ENCODE measurements around the gene AJAP1. TPM values are rescaled to one million over a fixed set of nuclear protein-coding genes. Genes with fewer than 3 reads are reported as not detected.

AJAP1 gene
- total RNA-seq, 2 experiments from 2014 or later: 0.39 to 0.47 TPM

GRCh38 chr1:4837752-4838151, 183.3 kb downstream of the AJAP1 start:
- H3K27me3 ChIP-seq (ENCODE audit: control insufficient read depth in 1 of 2, insufficient read depth in 2 of 2, low read length in 2 of 2): peaks cover 0 to 3% of the 10 kb centered on the region in 2 experiments
- peaks cover 0 to 14% of the 10 kb centered on the region in 2 experiments for H3K9me3 ChIP-seq (ENCODE audit: control insufficient read depth in 1 of 2, insufficient read depth in 1 of 2, low read length in 2 of 2)
- DNase-seq (no peak), ATAC-seq (ENCODE audit: poor library complexity) (no peak)
- H3K27me3 Mint-ChIP-seq: peaks cover 15% of the 10 kb centered on the region
- ChIA-PET POLR2A (no interaction called here), CTCF (no interaction called here)
- TF ChIP-seq, protein P1, sequence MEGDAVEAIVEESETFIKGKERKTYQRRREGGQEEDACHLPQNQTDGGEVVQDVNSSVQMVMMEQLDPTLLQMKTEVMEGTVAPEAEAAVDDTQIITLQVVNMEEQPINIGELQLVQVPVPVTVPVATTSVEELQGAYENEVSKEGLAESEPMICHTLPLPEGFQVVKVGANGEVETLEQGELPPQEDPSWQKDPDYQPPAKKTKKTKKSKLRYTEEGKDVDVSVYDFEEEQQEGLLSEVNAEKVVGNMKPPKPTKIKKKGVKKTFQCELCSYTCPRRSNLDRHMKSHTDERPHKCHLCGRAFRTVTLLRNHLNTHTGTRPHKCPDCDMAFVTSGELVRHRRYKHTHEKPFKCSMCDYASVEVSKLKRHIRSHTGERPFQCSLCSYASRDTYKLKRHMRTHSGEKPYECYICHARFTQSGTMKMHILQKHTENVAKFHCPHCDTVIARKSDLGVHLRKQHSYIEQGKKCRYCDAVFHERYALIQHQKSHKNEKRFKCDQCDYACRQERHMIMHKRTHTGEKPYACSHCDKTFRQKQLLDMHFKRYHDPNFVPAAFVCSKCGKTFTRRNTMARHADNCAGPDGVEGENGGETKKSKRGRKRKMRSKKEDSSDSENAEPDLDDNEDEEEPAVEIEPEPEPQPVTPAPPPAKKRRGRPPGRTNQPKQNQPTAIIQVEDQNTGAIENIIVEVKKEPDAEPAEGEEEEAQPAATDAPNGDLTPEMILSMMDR (IDR thresholded peaks at IDR 0.05): no peak
- peaks cover 2% of the 10 kb centered on the region for H3K9me3 Mint-ChIP-seq
- no peak overlapping the region for H3K4me3 Mint-ChIP-seq
- no peak overlapping the region for H3K27ac Mint-ChIP-seq
- intact Hi-C loops (cut with DNase I, micrococcal nuclease): no loop called here
- no peaks in the 10 kb centered on the region for H3K36me3 Mint-ChIP-seq (ENCODE audit: low read depth)
- H3K4me1 ChIP-seq (ENCODE audit: insufficient read depth, low read length): no peaks in the 10 kb centered on the region
- H3K36me3 ChIP-seq (ENCODE audit: insufficient read depth, low read length): no peaks in the 10 kb centered on the region
- H3K4me1 Mint-ChIP-seq (ENCODE audit: low read depth): no peaks in the 10 kb centered on the region
- no peak overlapping the region for H3K4me3 ChIP-seq (ENCODE audit: low read length)
- H3K27ac ChIP-seq (ENCODE audit: low read depth in 1 of 2, low read length in 2 of 2): no peak overlapping the region

GRCh38 chr1:4838231-4838630, 183.8 kb downstream of the AJAP1 start:
- H3K36me3 ChIP-seq (ENCODE audit: insufficient read depth, low read length): no peaks in the 10 kb centered on the region
- TF ChIP-seq, protein P1 (IDR thresholded peaks at IDR 0.05): no peak
- peaks cover 15% of the 10 kb centered on the region for H3K27me3 Mint-ChIP-seq
- H3K4me3 ChIP-seq (ENCODE audit: low read length): no peak overlapping the region
- H3K4me3 Mint-ChIP-seq: no peak overlapping the region
- H3K36me3 Mint-ChIP-seq (ENCODE audit: low read depth): no peaks in the 10 kb centered on the region
- DNase-seq (no peak), ATAC-seq (ENCODE audit: poor library complexity) (no peak)
- intact Hi-C loops (cut with DNase I, micrococcal nuclease): no loop called here
- H3K27ac ChIP-seq (ENCODE audit: low read depth in 1 of 2, low read length in 2 of 2): no peak overlapping the region
- H3K4me1 ChIP-seq (ENCODE audit: insufficient read depth, low read length): no peaks in the 10 kb centered on the region
- H3K27me3 ChIP-seq (ENCODE audit: control insufficient read depth in 1 of 2, insufficient read depth in 2 of 2, low read length in 2 of 2): peaks cover 0 to 3% of the 10 kb centered on the region in 2 experiments
- H3K4me1 Mint-ChIP-seq (ENCODE audit: low read depth): no peaks in the 10 kb centered on the region
- no peak overlapping the region for H3K27ac Mint-ChIP-seq
- H3K9me3 Mint-ChIP-seq: peaks cover 2% of the 10 kb centered on the region
- ChIA-PET POLR2A (no interaction called here), CTCF (no interaction called here)
- peaks cover 0 to 14% of the 10 kb centered on the region in 2 experiments for H3K9me3 ChIP-seq (ENCODE audit: control insufficient read depth in 1 of 2, insufficient read depth in 1 of 2, low read length in 2 of 2)
